ENCODE measurements around the gene SLC7A1. TPM values are rescaled to one million over a fixed set of nuclear protein-coding genes. Genes with fewer than 3 reads are reported as not detected.

The SLC7A1 gene
- total and polyA plus RNA-seq, 2 of the 8 experiments (the other 6 are each of a cell fraction or from before 2014, with no cell fraction given) = 26.8 to 114 TPM

GRCh38 chr13:29551214-29551613 is 44.3 kb downstream of the SLC7A1 start:
- H2BK20ac ChIP-seq (ENCODE audit: low read length) = no peak overlapping the region
- no peak overlapping the region for H3K4ac ChIP-seq (replicated peaks; ENCODE audit: insufficient read length, low read depth, low read length)
- no peak for FAIRE-seq
- no peak overlapping the region for H4K91ac ChIP-seq (replicated peaks; ENCODE audit: insufficient read length, low read length)
- H2AFZ ChIP-seq (ENCODE audit: low read length) = no peak overlapping the region
- H3K36me3 ChIP-seq (ENCODE audit: control insufficient read depth in 2 of 4, insufficient read depth in 4 of 4, low read length in 3 of 4) = peaks cover 11 to 49% (median 24%) of the 10 kb centered on the region in 4 experiments
- H2BK12ac ChIP-seq (ENCODE audit: low read depth, low read length) = no peak overlapping the region
- no peak overlapping the region for H2BK120ac ChIP-seq (replicated peaks; ENCODE audit: low read depth, low read length)
- DNase-seq (ENCODE audit: low read depth in 1 of 2, low spot score in 2 of 2) = no peak
- no peak overlapping the region for H2BK15ac ChIP-seq (ENCODE audit: low read length)
- H3K18ac ChIP-seq (ENCODE audit: extremely low read depth, low read length) = no peak overlapping the region
- POLR2A ChIA-PET (ENCODE audit: partially characterized antibody) = interaction anchor here (1.6 kb wide), 1 partner anchor 38 kb away, joined by 4 read pairs; no protein-coding TSS in a partner anchor
- H3K23ac ChIP-seq (ENCODE audit: insufficient read length) = no peak overlapping the region
- no peak overlapping the region for H3K4me2 ChIP-seq (ENCODE audit: insufficient read depth in 1 of 2, low read depth in 2 of 2, low read length in 2 of 2)
- H4K20me1 ChIP-seq (replicated peaks in 1 of 2; ENCODE audit: control insufficient read depth in 1 of 2, insufficient read depth in 2 of 2, low read length in 2 of 2) = peaks cover 16 to 23% of the 10 kb centered on the region in 2 experiments
- H3K56ac ChIP-seq (replicated peaks; ENCODE audit: insufficient read length, low read depth, low read length) = no peak overlapping the region
- H3K27me3 ChIP-seq (replicated peaks in 1 of 4; ENCODE audit: control insufficient read depth in 3 of 4, extremely low read depth in 1 of 4, insufficient read depth in 3 of 4, low read length in 3 of 4) = no peaks in the 10 kb centered on the region
- TF ChIP-seq TBP (IDR thresholded peaks at IDR 0.05; ENCODE audit: low read depth, low read length) = no peak
- no peak for TF ChIP-seq TEAD4 (IDR thresholded peaks at IDR 0.05; ENCODE audit: low read depth, low read length)
- TF ChIP-seq SIRT6 (IDR thresholded peaks at IDR 0.05; ENCODE audit: low read length) = no peak
- TF ChIP-seq TCF12 (IDR thresholded peaks at IDR 0.05; ENCODE audit: low read depth, low read length) = no peak
- no peak for TF ChIP-seq POLR2AphosphoS5 (IDR thresholded peaks at IDR 0.05; ENCODE audit: low read depth, low read length)
- TF ChIP-seq CREB1 (IDR thresholded peaks at IDR 0.05) = no peak
- TF ChIP-seq TAF7 (optimal IDR thresholded peaks at IDR 0.05; ENCODE audit: borderline replicate concordance, low read depth, low read length) = no peak
- no peak for TF ChIP-seq JUND (IDR thresholded peaks at IDR 0.05; ENCODE audit: low read length)
- TF ChIP-seq CHD1 (IDR thresholded peaks at IDR 0.05; ENCODE audit: low read depth, low read length) = no peak
- TF ChIP-seq SP4 (IDR thresholded peaks at IDR 0.05; ENCODE audit: low read length) = no peak
- no peak for TF ChIP-seq TAF1 (IDR thresholded peaks at IDR 0.05; ENCODE audit: low read depth, low read length)
- peaks cover 5 to 95% of the 10 kb centered on the region in 2 experiments for H3K79me2 ChIP-seq (ENCODE audit: control insufficient read depth in 1 of 2, insufficient read depth in 2 of 2, low read length in 2 of 2)
- no peak overlapping the region for H4K8ac ChIP-seq (ENCODE audit: extremely low read depth, insufficient read depth, low read length)
- no peak overlapping the region for H3K9ac ChIP-seq (replicated peaks in 1 of 4; ENCODE audit: extremely low read depth in 1 of 4, low read depth in 3 of 4, low read length in 3 of 4)
- H2BK5ac ChIP-seq (ENCODE audit: low read depth, low read length) = no peak overlapping the region
- CTCF ChIA-PET (ENCODE audit: partially characterized antibody) = no interaction called here
- 90% methylated on average over 5 of the region's 6 CpGs; no CpG with 5 or more reads in 1 of the 2 experiments for WGBS, 2 experiments (ENCODE audit: extremely low coverage in 1 of 2, insufficient coverage in 1 of 2, insufficient read length in 1 of 2, insufficient replicate concordance in 2 of 2, low coverage in 1 of 2, low lambda C conversion rate in 2 of 2, missing lambda C conversion rate in 1 of 2)
- H3K4me3 ChIP-seq (ENCODE audit: extremely low read depth in 1 of 4, insufficient read depth in 2 of 4, low read depth in 3 of 4, low read length in 4 of 4) = no peak overlapping the region
- H3K4me1 ChIP-seq (replicated peaks in 1 of 4; ENCODE audit: control insufficient read depth in 3 of 4, insufficient read depth in 4 of 4, low read length in 3 of 4) = peaks cover 0 to 2% (median under 1%) of the 10 kb centered on the region in 4 experiments; a peak in 1 of 7 replicates
- no peak overlapping the region for H3K14ac ChIP-seq (ENCODE audit: insufficient read length)
- H3K9me3 ChIP-seq (ENCODE audit: insufficient read depth in 2 of 2, low read depth in 1 of 2, low read length in 1 of 2) = no peaks in the 10 kb centered on the region
- H3K23me2 ChIP-seq (ENCODE audit: low read depth, low read length) = no peaks in the 10 kb centered on the region
- no peak overlapping the region for H3K27ac ChIP-seq (ENCODE audit: low read depth, low read length)
- H3K79me1 ChIP-seq (ENCODE audit: low read depth, low read length) = peaks cover 18% of the 10 kb centered on the region
- H2AK5ac ChIP-seq (ENCODE audit: low read depth, low read length) = no peak overlapping the region
- no peak overlapping the region for H4K5ac ChIP-seq (ENCODE audit: insufficient read length, low read depth, low read length)

All from H1 (cell line).